ENCODE results near the gene CDKL5.
"Not testable (repeated sequence)": the region's sequence is repeated elsewhere in the genome, so short reads cannot be mapped to it uniquely, and the experiment has no call there.

The CDKL5 gene

DNA sequence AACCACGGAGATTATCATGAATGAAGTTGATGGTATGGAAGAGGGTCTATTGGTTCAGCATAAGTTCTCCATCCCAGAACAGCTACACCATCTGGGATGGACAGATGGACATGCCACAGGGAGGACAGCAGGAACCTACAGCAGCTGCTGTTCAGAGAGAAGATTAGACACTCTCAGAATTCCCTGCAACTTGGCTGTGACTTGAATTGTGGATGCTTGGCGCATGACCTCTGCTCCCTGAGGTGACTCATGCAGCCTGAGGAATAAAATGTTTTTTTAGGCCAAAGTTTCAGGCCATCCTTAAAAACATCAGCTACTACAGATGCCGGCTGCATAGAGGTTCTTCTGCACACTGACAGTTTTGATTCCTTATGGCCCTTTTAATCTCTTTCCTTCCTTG, 149.2 kb downstream of the CDKL5 start:
- no peak for DNase-seq (ENCODE audit: low read depth in 3 of 3)

DNA sequence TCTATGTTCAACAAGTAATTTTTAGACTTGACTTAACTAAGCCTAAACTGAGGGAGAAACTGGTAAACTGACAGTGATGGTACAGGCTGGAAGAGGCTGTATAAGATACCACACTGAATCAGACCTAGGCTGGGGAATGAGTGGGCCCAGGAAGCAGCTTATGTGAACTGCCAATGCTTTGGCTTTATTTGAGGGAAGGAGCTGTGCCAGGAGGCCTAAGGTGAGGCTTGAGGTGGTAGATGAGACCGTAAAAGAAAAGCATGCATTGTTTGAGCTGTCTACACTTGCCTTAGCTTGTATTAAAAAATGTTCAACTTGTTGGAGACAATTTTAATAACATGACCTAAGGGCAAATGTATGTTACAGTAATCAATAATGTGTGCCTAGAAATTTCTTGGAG, 150.3 kb downstream of the CDKL5 start:
- no peak for DNase-seq (ENCODE audit: low read depth in 3 of 3)

DNA sequence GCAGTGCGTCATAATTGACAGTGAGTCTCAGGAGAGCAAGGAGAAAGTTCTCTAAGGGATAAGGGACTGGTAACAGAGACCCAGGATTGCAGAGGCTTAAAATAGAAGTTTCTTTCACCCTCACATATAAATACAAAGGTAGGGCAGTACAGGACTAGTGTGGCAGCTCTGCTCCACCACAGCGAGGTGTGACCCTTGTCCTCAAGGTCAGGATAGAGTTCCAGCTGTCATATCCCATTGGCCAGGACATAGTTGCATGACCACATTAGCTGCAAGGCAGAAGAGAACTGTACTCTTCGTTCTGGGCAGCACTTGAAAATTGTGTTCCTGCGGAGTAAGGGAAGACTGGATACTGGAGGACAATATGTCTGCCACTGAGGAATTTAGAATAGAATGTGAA, 152.0 kb downstream of the CDKL5 start:
- no peak for DNase-seq (ENCODE audit: low read depth in 3 of 3)

DNA sequence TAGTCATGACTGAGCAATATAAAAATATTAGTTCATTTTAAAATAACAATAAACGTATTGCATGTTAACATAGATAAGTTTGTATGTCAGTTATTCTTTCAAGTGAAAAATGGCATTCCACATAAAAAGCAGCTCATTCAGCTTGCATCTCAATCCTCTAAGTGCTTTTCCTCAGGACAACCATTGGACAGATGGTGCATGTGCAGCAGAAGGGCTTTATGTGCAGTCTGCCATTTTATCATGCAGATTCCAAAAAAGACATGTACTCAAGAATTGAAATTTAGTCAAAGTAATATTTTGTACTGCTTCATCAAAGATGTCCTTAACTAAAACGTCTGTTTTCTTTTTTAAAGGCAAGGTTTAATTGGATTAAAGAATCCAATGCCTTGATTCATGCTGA, 153.1 kb downstream of the CDKL5 start:
- DNase-seq (ENCODE audit: low read depth in 3 of 3): no peak

DNA sequence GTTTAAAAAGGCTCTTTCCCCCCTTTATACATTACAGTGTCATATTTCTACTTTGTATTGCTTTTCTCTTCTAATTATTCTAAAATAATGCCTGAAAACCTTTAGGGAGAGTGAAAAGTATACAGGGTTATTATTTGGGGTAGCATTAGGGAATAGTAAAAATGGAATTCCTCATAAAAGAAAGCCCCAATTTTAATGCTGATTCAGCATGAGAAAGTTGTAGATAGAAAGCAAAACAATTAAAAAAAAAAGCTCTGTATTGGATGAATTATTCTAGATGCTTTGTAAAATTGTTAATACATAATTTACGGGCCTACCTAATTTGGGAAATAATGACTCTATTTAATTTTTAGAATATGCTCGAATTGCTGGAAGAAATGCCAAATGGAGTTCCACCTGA, 154.1 kb downstream of the CDKL5 start:
- no peak for DNase-seq (ENCODE audit: low read depth in 3 of 3)

DNA sequence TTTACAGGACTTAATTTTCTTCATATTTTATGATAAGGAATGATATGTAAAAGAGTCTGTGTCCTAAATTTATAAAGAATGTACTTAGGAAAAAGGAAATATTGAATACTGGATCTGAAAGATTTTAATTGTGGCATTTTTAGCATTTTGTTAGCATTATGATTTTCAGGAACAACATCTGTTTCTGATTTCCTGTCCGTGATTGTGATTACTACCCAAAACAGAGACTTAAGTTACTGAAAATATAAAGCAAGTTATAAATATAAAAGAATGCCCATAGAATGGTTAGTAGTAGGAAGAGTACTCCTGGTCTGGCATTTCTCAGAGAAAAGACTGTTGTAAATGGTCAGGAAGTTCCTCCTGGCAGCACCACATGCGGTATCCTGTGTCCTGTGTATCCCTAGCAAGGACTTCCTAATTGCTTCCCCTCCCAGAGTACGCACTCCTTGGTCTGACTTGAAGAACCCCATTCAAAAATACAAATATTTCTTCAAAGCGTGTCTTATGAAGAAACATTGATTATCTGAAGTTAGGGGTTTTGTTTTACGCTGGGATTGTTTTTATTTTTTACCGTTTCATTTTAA, 157.6 kb downstream of the CDKL5 start:
- no peak for DNase-seq (ENCODE audit: low read depth in 3 of 3)

DNA sequence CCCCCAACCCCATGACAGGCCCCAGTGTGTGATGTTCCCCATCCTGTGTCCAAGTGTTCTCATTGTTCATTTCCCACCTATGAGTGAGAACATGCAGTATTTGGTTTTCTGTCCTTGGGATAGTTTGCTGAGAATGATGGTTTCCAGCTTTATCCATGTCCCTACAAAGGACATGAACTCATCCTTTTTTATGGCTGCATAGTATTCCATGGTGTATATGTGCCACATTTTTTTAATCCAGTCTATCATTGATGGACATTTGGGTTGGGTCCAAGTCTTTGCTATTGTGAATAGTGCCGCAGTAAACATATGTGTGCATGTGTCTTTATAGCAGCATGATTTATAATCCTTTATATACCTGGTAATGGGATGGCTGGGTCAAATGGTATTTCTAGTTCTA, 163.9 kb downstream of the CDKL5 start:
- not testable (repeated sequence) for DNase-seq (ENCODE audit: low read depth in 3 of 3)

DNA sequence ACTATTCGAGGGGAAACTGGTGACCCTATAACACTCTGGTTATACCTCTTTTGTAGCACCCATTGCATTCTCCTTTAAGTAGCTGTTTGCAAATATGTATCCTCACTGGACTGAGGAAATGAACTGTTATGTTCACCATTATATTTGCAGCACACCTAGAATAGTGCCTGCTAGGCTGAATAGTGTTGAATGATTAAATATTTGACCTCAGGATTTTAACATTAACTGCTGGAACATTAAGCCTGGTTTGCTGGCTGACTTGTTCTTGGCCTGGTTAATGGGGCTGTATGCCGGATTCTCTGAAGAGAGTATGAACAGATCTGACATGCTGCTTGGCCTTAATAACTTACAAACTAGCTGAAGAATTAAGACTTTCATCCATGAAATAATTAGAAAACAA, 166.4 kb downstream of the CDKL5 start:
- DNase-seq (ENCODE audit: low read depth in 3 of 3): no peak

DNA sequence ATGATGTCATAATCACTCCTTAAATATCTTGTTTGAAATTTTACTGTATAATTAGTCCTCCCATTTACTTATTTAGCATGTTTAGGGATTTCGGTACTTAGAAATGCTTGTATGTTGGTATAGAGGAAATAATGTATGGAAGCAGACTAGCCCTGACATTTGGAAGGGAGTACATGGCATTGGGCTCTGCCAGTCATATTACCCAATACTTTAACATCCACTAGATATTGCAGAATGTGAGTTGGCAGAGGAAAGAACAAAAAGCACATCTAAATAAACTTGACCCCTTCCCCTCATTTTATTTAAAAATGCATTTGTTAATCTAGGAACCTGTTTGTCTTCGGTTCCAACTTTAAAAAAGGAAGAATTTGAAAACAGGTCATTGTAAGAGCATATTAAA, 168.7 kb downstream of the CDKL5 start:
- no peak for DNase-seq (ENCODE audit: low read depth in 3 of 3)

DNA sequence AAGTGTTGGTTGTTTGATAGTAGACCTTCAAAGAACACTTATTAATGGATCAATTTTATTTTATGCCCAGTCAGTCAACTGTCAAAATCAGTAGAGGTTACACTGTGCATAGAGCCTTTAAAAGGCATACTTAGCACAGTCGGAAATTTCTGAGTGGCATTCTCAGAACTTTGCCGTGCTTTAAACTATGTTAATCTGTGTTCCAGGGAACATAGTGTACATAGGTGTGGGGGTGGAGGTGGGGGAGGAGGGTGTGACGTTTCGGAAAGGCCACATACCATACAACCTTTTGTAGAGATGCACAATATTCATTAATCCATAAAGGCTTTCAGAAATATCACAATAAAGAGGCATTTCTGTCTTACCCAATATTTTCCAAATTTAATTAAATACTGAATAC, 170.7 kb downstream of the CDKL5 start:
- DNase-seq (ENCODE audit: low read depth in 3 of 3): no peak

DNA sequence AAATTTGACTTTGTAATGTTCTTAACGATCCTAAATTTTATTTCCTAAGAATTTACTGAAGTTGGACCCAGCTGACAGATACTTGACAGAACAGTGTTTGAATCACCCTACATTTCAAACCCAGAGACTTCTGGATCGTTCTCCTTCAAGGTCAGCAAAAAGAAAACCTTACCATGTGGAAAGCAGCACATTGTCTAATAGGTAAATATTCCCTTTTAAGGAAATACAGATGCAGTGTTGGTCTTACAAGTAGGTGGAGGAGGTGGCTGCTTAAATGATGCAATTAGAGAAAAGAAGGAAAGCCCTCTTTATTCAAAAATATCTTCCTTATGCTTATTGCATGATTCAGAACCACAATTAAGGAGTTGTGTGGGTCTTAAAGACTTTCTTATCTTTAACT, 173.0 kb downstream of the CDKL5 start:
- DNase-seq (ENCODE audit: low read depth in 3 of 3): no peak

DNA sequence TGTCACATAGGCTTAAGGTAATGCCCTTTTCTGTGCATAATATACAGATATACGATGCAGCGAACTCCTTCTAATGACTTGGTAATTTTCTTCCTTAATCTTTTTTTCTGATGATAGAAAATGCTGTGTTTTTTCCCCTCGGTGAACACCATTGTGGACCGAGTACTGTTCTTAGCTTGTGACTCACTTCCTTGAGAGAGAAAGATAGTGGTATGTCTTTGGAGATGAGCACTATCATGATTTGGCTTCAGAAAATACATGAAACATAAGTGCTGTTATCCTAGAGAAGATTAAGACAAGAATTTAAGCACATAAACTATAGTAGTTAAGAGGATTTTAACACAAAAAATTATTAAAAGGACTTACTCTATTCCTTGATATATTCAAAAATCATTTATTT, 182.6 kb downstream of the CDKL5 start:
- no peak for DNase-seq (ENCODE audit: low read depth in 3 of 3)

DNA sequence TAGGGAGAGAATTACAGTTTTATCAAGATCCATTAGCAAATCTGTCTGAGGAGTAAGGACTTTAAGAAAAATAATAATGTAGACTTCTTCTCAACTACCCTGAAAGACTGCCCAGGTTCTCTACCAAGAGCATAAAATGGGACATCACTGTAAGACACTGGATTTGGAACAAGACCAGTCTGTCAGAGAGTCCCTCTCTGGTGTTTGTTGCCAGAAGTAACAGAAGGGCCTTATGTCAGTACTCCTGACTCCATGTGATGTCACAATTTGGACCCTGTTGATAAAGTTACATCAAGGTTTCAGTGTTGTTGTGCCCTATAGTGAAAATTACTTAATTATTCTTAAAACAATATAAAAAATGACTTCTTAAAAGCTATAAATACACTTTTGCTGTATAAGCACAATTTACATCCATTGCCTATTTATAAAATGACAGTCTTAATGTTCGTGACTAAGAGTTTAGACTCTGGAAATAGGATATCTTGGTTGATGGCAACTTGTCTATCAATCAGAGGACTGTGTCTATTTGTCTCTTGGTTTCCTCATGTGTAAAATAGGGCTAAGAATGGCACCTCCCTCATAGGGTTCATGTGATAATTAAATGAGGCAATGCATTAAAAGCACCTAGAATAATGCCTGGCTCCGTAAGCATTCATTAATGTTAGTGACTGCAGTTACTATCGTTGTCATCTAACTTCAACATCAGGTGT, 188.7 kb downstream of the CDKL5 start:
- no peak for DNase-seq (ENCODE audit: low read depth in 3 of 3)

DNA sequence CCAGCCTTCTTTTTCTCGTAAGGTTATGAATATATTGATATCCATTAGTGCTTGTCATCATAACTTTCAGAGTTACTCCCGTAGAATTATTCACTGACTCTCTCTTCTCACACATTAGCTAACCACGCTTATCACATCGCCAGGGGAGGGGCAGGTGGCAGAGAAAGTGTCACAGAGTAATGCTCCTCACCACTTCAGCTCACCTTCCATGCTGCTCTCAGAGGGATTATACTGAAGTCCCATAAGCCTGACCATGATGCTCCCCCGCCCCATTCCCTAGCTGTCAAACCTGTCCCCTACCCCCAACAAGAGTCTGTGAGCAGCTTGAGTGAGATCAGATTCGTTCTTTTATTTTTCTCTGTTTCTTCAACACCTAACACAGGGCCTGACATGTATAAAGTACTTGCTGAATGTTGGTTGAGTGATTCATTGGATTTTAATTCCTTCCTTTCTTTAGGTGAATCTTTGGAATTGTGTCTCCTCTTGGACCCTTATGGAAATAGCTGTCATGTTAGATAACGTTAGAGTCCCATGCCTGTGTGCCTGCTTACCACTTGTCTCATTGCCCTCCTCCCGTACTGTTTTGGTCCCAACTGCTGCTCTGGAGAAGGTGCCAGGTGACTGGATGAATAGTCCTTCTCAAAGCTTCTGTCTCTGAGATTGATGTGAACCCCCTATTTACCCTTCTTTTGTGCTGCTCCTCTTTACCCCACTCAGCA, 191.4 kb downstream of the CDKL5 start:
- no peak for DNase-seq (ENCODE audit: low read depth in 3 of 3)

DNA sequence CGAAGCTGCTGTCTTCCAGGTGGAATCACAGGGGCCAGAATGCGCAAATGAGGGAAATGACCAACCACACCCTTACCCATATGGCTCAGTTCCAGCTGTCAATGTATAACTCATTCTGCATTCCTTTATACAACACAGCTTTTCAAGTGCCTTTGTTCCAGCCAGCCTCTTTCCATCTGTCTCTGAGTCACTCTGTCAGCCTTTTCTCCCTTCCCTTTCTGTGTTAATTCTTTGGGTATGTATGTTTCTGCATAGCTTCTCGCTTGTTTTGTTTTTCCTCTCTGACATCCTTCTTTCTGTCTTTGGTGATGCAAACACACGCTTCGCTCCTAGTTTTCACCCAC, 192.0 kb downstream of the CDKL5 start:
- DNase-seq (ENCODE audit: low read depth in 3 of 3): no peak

DNA sequence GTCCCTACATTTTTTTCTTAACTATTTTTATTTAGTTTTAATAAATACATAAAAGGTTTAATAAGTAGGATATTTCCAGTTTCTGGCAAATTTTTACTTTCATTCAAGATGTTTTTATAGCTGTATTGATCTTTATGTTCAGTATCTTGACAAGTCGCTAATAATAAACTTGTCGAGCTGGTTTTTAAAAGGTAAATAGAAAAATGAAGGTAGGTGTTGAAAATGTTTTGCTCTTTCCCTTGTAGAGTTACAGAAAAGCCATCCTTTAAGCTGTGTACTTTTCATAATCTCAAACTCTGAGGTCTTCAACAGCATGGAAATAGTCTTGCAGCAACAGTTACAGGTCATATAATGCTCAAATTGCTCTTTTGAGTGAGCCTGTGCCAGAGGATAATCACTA, 193.9 kb downstream of the CDKL5 start:
- DNase-seq (ENCODE audit: low read depth in 3 of 3): no peak

DNA sequence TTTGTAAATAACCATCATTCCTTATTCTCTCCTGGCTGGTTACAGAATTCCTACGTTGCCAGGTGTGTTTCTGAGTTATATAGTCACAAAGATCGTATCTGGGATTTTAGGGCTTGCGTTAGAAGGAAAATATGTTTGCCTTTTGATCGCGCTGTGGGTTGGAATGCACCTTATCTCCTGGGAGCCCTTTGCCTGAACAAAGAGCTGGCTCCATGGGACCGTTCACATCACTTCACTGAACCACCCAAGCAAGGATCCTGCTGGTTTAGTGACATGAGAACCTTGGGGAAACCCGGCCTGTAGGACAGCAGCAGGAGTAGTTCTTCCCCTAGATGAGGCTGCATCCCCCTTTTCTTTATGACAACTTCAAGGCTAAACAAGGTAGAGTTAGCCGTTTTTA, 194.9 kb downstream of the CDKL5 start:
- DNase-seq (ENCODE audit: low read depth in 3 of 3): no peak

DNA sequence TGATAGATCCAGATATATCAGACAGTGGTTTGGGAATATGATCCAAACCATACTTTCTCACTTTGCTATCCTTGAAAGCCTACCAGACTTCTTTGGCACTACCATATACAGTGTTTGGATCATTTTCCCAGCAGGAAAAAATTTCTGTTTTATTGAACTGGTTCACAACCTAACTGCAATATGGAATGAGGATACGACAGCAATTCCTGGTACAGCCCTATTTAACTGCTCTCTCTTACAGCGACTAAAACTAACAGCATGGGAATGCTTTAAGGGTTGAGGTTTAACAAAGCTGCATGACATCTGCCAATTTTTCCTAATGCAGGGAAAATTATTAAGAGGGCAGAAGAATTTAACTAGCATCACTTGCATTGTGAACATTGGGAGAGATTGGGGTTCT, 199.2 kb downstream of the CDKL5 start:
- no peak for DNase-seq (ENCODE audit: low read depth in 3 of 3)

DNA sequence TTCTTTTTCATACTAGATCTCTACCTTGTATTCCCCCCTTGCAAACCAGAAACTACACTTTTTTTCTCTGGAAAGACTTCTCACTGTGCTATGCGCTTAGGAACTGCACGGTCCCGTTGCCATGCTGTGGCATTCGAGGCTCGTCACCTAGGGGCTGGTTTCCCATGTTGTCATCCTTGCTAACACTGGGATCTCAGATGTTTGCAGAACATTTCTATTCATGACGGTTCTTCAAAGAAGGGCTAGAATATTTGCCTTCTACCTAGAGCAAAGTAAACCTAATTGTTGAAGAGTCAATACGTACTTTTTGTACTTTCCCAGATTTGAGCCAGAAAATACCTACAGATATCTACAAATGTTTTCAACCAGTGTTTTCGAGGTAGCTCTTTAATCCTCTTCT, 205.5 kb downstream of the CDKL5 start:
- no peak for DNase-seq (ENCODE audit: low read depth in 3 of 3)

DNA sequence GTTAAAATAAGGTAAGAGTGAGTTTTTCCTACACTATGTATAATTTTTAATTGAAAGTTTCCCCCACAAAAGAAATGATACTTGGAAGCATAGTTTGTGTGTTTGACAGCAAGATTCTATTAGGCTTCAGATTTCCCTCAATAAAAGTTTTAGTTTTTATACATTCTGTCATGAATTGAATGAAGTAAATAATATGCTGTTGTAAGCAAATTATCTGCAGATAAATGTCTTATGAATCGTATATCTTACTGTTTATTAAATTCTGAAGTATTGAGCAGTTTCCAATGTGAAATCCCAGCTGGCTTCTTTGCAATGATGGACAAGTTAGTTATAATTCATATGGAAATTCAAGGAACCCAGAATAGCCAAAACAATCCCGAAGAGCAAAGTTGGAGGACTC, 213.0 kb downstream of the CDKL5 start:
- DNase-seq (ENCODE audit: low read depth in 3 of 3): no peak

DNA sequence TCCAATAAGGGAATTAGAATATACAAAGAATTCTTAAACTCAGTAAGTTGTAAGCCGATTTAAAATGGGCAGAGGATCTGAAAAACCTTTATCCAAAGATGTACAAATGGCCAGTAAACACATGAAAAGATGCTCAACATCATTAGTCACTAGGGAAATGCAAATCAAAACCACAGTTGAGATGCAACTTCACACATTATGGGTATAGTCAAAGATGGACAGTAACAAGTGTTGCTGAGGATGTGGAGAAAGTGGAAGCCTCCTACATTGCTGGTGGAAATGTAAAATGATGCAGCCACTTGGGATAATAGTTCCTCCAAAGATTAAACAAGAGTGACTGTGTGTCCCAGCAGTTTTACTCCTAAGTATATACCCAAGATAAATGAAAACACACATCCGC, 213.9 kb downstream of the CDKL5 start:
- no peak for DNase-seq (ENCODE audit: low read depth in 3 of 3)

DNA sequence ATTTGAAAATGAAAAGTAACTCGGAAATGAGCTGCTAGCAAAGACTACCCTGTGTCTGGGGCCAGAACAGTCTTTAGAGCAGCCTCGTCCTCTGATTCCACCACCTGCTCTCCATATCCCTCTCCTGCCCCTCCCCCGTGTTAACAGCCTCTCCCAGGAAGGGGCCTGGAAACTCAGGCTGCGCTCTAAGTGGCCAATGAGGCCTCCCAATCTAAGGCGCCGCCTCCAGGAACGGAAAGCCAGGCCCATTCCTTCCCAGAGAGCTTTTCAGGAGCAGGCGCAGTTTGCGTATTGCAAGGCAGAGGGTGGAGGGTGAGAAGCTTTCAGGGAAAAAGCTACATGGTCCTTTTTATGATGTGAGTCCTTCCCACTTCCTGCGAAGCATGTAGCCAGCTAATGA, 215.3 kb downstream of the CDKL5 start:
- no peak for DNase-seq (ENCODE audit: low read depth in 3 of 3)

DNA sequence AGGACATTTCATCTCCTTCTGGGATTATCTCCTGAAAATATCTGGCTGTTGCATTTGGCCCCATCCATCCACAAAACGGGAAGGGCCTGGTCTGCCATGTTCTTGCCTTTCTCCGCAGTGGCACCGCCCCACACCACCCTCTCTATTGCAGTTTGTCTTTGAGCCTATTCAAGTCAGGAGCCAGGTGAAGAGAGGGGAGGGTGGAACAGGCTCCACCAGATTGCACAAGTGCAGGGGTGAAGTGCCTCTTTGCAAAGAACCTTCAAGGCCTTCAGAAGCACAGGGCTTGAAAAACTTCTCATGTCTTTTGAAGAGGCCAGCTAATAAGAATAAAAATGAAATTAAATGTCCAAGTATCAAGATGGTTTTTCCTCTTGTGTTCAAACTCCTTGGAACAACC, 217.8 kb downstream of the CDKL5 start:
- no peak for DNase-seq (ENCODE audit: low read depth in 3 of 3)

DNA sequence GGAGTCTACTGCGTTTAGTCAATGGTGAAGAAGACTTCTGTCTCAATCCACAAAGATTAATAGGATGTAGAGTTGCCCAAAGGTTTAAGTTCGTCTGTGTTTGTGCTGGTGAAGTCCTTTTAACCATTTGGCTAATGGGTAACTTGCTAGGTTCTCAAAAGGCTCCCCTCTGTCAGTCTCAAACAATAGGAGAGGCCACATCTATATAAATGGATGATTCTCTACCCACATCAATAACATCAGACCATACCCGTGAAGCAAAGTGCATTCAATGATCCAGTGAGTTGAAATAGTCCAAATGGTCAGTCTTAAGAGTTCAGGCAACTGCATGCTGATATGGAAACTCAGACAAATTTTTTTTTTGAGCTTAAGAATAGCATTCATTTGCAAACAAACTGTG, 218.4 kb downstream of the CDKL5 start:
- DNase-seq (ENCODE audit: low read depth in 3 of 3): no peak

Measured in stimulated activated CD4-positive, alpha-beta T cell treated with anti-CD3 and anti-CD28 coated beads, TNF-alpha, amount 100 ng/mL, for 24 hours (primary cell).